T-helper 2 cell treated with Interferon-gamma antibody and Interleukin-4, amounts not matched to agents 100 ng/mL and 5 ng/mL, for 36 hours (primary cell): ENCODE results near the gene CD22. TPM values are rescaled to one million over a fixed set of nuclear protein-coding genes. Genes with fewer than 3 reads are reported as not detected.
"Not testable (repeated sequence)": the region's sequence is repeated elsewhere in the genome, so short reads cannot be mapped to it uniquely, and the experiment has no call there.

ENCODE experiments used
- intact Hi-C: fragments of 100-400 bp; cut with micrococcal nuclease; formaldehyde crosslinking; loops from one replicate; pipeline ENCODE4 v1.15.1; 2023
- total RNA-seq: library from RNA; stranded (reverse); gene quantifications from 2 replicates; pipeline ENCODE4 v1.2.3, GENCODE V29; 2022

The CD22 gene
- total RNA-seq, 1 donor from 2014 or later, result 0.70 TPM

DNA sequence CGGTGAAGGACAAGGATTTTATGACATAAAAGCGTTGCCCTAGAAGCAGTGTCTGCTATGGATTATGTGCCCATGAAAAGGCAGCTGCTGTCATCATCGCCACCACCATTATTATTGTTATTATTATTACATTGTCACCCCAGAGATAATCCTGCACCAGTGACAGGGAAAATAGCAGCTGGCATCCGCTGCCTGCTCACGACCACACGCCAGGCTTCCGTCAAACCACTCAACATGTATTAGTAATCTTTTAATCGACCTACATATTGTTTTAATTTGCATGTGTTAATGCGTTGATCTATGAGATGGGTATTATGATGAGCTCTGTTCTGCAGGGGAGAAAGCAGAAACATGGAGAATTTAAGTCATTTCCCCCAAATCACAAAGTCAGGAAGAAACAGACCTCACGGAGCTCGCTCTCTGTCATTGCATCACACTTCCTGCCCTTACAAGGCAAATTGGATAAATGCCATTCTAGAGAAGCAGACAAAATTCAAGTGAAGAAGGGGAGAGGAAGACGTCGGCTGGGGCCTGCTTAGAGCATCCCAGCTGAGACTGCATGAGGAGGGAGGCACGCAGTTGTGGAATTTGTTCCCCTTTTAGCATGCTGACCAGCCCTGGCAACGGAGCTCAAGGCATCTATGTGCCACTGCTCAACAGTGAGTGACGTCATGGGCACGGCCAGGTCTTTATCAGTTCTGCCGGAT is 29.0 kb downstream of the CD22 start, which contains the start of gene FFAR3:
Gene FFAR3, plus strand, starts transcription at position 594 of the 707 bp plus-strand sequence. CDS start 431 bp downstream, outside the sequence.
- intact Hi-C loops, result no loop called here

DNA sequence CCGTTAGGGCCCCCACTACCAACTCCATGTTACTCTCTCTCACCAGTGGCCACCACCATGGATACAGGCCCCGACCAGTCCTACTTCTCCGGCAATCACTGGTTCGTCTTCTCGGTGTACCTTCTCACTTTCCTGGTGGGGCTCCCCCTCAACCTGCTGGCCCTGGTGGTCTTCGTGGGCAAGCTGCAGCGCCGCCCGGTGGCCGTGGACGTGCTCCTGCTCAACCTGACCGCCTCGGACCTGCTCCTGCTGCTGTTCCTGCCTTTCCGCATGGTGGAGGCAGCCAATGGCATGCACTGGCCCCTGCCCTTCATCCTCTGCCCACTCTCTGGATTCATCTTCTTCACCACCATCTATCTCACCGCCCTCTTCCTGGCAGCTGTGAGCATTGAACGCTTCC is 29.8 kb downstream of the CD22 start:
- intact Hi-C loops, result not testable (repeated sequence)

DNA sequence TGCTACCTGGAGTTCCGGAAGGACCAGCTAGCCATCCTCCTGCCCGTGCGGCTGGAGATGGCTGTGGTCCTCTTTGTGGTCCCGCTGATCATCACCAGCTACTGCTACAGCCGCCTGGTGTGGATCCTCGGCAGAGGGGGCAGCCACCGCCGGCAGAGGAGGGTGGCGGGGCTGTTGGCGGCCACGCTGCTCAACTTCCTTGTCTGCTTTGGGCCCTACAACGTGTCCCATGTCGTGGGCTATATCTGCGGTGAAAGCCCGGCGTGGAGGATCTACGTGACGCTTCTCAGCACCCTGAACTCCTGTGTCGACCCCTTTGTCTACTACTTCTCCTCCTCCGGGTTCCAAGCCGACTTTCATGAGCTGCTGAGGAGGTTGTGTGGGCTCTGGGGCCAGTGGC is 30.4 kb downstream of the CD22 start:
- intact Hi-C loops, result not testable (repeated sequence)

DNA sequence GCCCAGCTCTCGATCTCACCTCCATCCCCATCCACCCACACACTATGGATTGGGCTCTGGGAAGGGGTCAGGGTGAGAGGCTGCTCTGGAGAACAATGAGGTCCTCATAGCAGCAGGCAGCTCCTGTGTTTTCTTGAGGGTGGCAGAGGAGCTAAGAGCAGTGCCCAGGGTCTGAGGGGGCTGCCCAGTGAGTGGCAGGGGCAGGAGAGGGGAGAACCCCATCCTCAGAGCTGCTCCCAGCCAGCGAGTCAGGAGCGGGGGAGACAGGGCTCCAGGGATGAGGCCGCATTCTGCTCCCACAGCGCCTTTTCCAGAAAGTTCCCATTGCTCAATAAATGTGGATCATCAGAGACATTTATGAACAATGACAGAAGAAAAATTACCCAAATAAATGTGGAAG is 31.1 kb downstream of the CD22 start:
- intact Hi-C loops, result not testable (repeated sequence)

DNA sequence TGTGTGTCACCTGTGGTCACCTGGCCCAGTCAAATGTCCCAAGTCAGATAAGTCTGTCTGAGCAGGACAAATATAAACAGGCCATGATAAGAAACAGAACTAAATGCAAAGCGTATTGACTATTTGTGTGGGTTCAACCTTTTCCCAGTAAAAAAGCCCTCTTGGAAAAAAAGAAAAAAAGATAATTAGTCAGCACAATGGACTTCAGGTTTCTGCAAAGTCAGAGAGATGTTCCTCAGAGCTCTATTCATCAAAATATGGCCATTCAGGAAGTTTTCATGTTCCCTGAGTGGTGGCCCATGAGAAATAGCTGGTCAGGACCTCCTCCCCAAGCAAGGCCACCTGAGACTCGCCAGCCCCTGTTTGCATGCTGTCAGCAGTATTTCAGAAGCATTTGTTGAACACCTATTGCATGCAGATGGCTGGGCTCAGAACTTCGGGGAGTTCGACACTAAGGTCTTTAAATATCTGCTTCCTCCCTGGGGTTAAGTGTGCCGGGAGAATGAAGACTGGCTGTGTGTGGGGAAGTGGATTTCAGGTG is 32.0 kb downstream of the CD22 start:
- intact Hi-C loops, result no loop called here

DNA sequence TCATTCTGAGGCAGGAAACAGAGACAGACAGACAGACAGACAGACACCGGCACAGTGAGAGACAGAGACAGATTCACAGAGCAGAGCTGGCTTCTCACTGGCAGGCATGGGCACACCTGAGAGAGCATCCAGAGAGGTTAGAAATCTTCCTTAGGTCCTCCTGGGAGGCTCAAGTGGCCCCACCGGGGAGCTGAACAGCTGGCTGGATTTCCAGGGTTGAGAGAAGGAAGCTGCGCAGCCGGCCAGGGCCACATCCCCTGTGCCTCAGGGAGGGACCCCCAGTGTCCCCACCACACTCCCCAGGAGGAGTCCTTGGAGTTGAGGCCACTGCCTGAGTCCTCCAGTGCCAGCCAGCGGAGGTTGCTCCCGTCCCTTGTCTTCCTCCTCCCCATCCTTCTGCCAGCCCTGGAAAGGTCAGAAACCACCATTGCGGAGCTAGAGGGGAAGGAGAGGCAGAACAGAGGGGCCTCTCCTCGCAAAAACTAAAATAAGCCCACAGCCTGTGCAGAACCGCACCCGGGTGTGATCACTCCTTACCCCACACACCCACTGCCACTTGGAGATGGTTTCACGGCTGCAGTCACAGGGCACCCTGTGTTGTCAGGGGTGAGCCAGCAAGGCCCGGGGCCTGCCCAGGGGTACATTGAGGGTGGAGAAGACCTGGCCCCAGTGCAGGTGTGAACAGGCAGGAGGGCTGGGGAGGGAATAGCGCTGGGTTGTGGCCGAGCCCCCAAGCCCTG is 33.4 kb downstream of the CD22 start:
- intact Hi-C loops, result no loop called here

DNA sequence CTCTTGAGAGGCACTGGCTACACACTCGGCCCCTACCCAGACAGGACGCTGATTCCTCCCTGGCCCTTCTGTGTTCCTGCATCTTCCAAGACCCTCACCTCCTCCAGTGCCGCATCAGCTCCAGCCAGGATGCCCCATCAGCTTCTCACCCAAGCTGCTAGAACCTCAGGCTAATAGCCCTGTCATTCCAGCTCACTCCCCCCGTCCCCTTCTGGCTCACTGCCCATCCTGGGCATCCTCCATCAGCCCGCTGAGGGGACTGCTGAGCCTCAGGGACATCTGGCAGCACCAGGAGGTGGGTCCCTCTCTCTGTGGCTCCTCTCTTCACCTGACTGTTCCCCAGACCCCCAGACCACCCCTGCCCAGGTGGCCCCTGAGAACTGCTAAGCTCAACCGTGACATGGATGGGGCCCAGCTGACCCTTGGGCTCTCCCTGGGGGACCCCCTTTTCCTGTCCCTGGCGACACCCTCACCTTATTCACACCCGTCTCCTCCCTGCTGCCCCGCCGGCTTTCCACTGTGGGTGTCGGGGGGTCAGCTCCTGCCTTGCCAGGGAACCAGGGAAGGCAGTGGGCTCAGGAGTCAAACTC is 34.1 kb downstream of the CD22 start:
- intact Hi-C loops, result no loop called here

DNA sequence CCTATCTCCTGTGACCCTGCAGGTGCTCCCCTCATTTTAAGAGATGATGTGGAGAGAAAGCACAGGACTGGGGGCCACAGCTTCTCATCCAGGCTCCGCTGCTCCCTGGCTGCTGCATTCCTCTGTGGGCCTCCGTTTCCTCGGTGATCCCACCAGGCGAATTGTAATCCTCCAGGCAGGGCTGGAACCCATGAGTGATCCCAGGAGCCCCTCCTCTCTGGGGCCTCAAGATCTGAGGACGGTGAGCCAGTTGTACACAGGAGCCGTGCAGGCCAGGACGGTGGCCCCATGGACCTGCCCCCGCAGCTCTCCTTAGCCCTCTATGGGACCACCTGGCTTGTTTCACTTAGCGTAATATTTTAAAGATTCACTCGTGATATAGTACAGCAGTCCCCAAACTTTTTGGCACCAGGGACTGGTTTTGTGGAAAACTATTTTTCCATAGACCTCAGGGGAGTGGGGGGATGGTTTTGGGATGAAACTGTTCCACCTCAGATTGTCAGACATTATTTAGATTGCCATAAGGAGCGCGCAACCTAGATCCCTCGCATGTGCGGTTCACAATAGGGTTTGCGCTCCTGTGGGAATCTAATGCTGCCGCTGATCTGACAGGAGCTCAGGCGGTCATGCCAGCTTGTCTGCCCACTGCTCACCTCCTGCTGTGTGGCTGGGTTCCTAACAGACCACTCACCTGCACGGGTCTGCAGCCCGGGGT is 34.9 kb downstream of the CD22 start:
- intact Hi-C loops, result no loop called here

DNA sequence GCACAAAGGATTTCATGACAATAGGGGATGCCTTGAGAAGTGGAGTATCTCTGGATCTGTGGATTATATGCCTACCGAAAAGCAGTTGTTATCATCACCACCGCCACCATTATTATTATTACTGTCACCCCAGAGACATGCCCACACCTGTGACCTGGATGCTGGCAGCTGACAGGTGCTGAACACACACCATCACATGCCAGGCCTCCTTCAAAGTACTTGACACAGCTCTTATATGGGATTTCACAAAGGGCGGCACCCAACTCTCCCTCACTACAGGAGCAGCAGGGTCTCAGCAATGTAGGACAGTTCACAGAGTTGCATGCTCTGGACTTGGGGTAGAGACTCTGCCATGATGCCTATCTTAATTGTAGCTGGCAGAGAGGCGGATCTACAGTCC is 36.3 kb downstream of the CD22 start:
- intact Hi-C loops, result no loop called here

DNA sequence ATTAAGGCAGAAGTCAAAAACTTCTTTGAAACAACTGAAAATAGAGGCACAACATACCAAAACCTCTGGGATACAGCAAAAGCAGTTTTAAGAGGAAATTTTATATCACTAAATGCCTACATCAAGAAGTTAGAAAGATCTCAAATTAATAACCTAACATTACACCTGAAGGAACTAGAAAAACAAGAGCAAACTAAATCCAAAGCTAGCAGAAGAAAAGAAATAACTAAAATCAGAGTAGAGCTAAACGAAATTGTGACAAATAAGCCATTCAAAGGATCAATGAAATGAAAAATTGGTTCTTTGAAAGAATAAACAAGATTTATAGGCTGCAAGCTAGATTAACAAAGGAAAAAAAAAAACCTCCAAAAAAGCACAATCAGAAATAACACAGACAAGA is 39.4 kb downstream of the CD22 start:
- intact Hi-C loops, result no loop called here

DNA sequence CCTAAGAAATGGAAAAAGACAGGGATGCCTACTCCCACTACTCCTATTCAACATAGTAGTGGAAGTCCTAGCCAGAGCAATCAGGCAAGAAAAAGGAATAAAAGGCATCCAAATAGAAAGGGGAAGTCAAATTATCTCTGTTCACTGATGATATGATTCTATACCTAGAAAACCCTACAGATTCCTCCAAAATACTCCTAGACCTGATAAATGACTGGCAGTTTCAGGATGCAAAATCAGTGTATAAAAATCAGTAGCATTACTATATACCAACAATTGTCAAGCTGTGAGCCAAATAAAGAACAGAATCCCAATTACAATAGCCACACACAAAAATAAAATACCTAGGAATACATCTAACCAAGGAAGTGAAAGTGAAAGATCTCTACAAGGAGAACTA is 40.5 kb downstream of the CD22 start:
- intact Hi-C loops, result no loop called here

DNA sequence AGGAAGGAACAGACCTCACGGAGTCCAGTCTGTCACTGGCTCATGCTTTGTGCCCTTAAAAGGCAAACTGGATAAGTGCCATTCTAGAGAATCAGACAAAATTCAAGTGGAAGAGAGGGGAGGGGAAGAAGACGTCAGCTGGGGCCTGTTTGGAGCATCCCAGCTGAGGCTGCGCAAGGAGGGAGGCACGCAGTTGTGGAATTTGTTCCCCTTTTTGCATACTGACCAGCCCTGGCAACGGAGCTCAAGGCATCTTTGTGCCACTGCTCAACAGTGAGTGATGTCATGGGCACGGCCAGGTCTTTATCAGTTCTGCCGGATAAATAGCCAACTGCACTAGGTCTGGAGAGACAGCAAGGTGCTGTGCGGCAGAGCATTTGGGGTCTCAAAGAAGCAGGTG is 41.7 kb downstream of the CD22 start, which contains the start of gene GPR42:
Gene GPR42, plus strand, starts transcription at position 347 of the 400 bp plus-strand sequence. CDS start 292 bp downstream, outside the sequence.
- intact Hi-C loops, result no loop called here

DNA sequence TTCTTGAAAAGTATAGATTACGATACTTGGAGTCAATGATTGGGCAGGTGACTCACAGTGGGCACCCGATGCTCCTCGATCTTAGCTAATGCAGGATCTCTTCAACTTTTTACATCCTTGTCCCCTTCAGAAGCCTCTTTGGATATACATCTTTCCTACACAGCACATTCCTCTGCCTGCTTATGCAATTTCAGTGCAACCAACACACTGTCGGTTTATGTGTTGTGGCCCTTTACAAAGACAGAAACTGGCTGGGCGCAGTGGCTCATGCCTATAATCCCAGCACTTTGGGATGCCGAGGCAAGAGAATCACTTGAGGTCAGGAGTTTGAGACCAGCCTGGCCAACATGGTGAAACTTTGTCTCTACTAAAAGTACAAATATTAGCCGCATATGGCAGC is 44.5 kb downstream of the CD22 start:
- intact Hi-C loops, result no loop called here

DNA sequence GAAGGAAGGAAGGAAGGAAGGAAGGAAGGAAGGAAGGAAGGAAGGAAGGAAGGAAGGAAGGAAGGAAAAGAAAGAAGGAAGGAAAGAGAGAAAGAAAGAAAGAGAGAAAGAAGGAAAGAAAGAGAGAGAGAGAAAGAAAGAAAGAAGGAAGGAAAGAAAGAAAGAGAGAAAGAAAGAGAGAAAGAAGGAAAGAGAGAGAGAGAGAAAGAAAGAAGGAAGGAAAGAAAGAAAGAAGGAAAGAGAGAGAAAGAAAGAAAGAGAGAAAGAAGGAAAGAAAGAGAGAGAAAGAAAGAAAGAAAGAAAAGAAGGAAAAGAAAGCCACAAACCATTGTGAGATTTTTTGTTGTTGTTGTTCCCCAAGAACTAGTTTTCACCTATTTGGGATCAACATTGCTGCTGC is 45.0 kb downstream of the CD22 start:
- intact Hi-C loops, result not testable (repeated sequence)

DNA sequence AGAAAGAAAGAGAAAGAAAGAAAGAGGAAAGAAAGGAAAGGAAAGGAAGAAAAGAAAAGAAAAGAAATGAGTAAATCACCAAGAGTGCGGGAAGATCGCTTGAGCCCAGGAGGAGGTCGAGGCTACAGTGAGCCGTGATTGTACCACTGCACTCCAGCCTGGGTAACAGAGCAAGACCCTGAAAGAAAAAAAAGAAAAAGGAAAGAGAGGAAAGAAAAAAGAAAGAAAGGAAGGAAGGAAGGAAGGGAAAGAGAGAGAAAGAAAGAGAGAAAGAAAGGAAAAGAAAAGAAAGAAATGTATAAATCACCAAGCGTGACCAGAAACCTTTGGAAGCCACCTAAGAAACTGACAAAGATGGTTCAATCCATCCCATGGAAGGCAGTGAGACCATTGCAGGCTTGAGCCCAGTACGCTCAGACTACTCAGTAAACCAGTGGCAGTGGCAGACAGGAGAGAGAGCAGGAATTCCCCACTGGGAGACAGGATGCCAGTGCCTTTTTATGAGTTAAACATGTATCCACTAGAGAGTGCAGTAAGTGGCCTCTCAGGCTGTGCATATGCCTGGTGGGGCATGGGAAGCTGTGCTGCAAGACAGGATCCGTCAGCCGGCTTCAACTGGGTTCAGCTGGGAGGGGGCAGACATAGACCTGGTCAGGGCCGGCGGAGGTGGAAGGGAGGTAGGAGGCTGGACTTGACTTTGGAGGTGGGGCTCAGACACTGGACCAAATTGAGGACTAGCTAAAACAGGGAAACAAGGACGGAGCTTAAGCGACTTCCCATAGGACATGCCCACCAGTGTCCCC is 46.7 kb downstream of the CD22 start:
- intact Hi-C loops, result no loop called here

DNA sequence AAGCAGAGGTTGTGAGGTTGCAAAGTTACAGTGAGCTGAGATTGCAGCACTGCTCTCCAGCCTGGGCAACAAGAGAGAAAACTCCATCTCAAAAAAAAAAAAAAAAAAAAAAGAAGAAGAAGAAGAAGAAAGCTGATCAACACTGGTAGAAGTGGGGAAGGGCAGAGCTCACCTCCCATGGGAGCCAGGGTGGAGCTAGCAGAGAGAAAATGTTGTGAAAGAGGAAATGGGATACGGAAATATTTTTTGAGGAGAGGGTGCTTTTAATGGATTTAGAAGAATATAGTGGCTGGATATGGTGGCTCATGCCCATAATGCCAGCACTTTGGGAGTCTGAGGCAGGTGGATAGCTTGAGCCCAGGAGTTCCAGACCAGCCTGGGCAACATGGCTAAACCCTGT is 48.7 kb downstream of the CD22 start:
- intact Hi-C loops, result no loop called here

DNA sequence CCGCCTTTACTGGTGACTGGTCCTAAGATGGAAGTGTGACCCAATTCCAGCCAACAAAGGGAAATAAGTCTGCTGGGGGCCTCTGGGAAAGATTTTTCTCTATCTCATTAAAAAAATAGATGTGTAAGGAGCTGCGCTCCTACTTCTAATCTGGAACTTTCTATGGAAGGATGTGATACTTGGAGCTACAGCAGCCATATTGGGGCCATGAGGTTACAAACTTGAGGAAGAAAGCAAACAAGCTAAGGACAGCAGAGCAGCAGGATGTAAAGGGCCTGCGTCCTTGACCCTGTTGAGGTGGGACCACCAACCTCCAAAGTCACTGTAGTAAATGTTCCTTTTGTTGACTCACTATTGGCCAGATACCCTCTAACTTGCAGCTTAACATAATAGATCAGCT is 49.4 kb downstream of the CD22 start:
- intact Hi-C loops, result no loop called here

DNA sequence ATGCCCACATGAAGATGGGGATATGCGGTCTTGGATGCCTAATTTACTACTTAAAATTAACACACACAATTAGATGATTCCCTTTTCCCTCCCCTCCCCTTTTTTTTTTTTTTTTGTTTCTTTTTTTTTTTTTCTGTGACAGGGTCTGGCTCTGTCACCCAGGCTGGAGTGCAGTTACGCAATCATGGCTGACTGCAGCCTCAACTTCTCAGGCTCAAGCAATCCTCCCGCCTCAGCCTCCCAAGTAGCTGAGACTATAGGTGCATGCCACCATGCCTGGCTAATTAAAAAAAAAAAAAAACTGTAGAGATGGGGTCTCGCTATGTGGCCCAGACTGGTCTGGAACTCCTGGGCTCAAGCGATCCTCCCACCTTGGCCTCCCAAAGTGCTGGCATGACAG is 50.6 kb downstream of the CD22 start:
- intact Hi-C loops, result not testable (repeated sequence)

DNA sequence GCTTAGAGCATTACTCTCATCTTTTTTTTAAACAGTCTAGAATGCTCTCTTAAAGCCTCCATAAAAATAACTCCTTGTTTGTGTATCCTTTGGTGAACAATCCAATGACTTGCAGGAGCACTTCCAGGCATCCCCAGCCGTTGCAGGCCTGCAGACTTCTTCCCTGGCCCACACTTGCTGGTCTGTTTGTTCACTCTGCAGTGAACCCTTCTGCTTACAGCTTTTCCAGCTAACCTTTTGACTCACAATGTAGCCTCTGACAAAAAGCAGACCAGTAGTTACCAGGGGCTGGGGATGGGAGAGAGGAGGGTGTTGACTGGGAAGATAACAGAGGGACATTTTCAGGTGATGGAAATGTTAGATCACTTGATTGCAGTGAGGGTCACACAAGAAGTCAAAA is 51.0 kb downstream of the CD22 start:
- intact Hi-C loops, result no loop called here

DNA sequence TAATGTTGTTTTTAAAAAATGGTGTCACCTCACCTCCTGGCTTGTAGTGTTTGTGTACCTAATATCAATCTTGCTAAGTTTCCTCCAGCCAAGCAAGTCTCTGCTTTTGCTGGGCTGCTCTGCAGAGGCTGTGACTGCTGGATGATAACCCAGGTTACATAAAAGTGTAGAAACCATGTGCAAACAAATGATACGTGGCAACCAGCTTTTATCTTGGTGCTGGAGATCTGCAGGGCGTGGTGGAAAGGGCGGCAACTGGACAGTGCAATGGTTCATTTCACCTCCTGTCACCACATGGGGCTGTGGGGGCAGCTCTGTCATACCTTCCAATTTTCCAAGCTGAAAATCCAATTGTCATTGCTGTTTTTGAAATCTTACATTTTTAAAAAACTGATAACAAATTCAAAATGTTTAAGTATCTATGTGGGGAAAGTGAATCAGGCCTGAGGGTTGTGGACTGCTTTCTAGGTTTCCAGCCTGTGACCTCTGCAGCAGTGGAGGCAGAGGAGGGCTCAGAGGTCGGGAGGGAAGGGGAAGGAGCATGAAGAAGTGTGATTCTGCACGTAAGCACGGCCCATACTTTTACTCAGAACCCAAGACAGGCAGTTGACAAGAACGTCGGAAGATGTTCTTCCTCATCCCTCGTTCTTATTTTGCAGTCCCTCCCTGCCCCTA is 51.6 kb downstream of the CD22 start:
- intact Hi-C loops, result no loop called here
